GM13977 (cell line): ENCODE measurements around the gene SHISAL1.

Source experiments
- DNase-seq: peaks from one replicate; pipeline ENCODE4 v3.0.0; 2012; ENCODE audit warnings: low spot score
- in situ Hi-C: fragments of 300-500 bp; cut with MboI; formaldehyde crosslinking; loops from one replicate; pipeline ENCODE4 v1.12.0; 2022; ENCODE audit warnings: low sequenced_read_pairs, low pct_unique_long_range_greater_than_20kb, mixed read lengths, inconsistent platforms; ENCODE audit not compliant: unreplicated experiment
- TF ChIP-seq, protein P1 (sequence below): IDR thresholded peaks from 2 replicates; pipeline ENCODE4 v1.5.1; 2012; ENCODE audit warnings: mild to moderate bottlenecking, control low read depth; ENCODE audit not compliant: insufficient read depth; ENCODE audit errors: extremely low read depth, missing control alignments

Gene SHISAL1

GRCh38 chr22:44301039-44301438 is 11.7 kb downstream of the SHISAL1 start:
- TF ChIP-seq, protein P1, sequence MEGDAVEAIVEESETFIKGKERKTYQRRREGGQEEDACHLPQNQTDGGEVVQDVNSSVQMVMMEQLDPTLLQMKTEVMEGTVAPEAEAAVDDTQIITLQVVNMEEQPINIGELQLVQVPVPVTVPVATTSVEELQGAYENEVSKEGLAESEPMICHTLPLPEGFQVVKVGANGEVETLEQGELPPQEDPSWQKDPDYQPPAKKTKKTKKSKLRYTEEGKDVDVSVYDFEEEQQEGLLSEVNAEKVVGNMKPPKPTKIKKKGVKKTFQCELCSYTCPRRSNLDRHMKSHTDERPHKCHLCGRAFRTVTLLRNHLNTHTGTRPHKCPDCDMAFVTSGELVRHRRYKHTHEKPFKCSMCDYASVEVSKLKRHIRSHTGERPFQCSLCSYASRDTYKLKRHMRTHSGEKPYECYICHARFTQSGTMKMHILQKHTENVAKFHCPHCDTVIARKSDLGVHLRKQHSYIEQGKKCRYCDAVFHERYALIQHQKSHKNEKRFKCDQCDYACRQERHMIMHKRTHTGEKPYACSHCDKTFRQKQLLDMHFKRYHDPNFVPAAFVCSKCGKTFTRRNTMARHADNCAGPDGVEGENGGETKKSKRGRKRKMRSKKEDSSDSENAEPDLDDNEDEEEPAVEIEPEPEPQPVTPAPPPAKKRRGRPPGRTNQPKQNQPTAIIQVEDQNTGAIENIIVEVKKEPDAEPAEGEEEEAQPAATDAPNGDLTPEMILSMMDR: no peak
- in situ Hi-C loops: no loop called here
- DNase-seq: no peak

DNA sequence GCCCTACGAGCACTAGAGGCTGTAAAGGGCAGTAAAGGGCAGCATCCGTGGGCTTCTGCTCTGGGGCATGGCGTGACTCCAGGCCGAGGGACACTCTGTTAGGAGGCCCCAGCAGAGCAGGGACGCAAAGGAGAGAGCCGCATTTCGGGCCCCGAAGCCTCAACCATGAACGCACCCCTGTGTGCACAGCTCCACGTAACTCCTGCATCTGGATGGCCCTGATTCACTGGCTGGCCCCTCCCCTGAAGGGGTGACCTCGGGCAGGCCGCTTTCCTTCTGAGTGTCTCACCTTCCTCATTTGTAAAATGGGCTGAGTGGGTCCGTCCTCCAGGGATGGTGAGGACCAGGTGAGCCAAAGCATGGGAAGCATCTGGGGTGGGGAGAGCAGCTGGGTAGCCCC is 13.6 kb downstream of the SHISAL1 start:
- in situ Hi-C loops: no loop called here
- TF ChIP-seq, protein P1: no peak
- DNase-seq: no peak

GRCh38 chr22:44298406-44299091 is 14.2 kb downstream of the SHISAL1 start:
- DNase-seq: no peak
- TF ChIP-seq, protein P1: no peak
- in situ Hi-C loops: no loop called here

DNA sequence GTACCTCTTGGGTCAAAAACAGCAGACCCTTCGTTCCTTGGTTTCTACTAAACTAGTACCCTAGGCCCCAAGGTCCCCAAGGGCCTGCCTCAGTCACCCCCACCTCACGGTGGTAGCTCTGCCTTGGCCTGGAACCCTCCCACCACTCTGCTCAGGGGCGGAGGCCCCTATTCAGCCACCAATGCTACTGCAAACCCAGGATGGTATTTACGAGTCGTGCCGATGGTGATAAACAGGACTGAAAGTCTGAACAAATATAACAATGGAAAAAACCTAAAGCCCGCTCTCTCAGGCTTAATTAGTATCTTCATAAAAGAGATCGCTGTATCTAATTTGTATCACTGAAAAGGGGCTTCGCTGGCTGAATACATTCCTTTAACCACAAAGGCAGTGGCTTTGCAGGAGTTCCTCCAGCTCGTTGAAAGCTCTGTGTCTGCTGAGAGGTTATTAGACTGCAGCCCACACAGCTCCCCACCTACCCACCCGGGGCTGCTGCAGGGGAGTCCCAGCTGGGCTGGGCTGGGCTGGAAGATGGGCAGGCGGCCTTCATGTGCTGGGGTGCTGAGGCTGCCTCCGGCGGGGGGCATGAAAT is 15.2 kb downstream of the SHISAL1 start:
- DNase-seq: no peak
- in situ Hi-C loops: no loop called here
- TF ChIP-seq, protein P1: no peak

DNA sequence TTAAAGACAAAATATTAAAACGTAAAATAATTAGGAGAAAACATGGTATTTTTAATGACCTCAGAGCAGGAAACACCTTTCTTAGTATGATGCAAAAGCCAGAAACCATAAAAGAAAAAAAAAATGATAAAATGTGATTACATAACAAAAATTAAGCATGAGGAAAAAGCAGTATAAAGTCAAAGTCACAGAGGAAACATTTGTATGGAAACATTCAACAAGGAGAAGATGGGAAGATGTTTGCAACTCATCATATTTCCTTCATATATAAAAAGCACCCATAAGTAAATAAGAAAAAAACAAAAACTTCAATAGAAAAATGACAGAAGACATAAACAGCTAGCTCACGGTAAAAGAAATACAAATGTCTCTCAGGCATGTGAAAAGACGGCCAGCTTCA is 17.3 kb downstream of the SHISAL1 start:
- no peak for DNase-seq
- TF ChIP-seq, protein P1: no peak
- in situ Hi-C loops: no loop called here

DNA sequence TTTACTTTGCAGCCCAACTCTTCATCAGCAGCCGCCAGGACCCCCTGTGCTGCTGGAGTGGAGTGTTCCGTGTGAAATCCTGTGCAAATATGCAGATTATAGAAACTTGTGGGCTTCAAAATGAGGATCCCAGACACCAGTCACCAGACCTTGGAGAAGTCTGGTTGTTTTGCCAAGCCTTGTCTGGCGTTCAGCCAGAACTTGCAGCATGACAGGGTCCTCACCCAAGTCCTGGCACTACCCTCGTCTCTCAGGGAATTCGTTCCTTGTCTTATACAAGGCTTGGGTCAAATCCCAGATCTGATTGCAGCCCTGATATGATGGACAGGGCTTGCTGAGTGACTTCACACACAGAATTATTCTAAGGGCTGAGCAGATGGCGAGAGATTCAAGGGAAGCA is 18.9 kb downstream of the SHISAL1 start:
- no peak for DNase-seq
- TF ChIP-seq, protein P1: no peak
- in situ Hi-C loops: no loop called here
